DND-41 (cell line): ENCODE results near the gene DUSP28.

Source experiments
- EZH2 ChIP-seq: IDR thresholded peaks from 3 replicates; pipeline ENCODE4 v1.6.1; 2012; ENCODE audit warnings: borderline replicate concordance, low read depth, mild to moderate bottlenecking, moderate library complexity, low read length, inconsistent platforms; ENCODE audit not compliant: severe bottlenecking
- TF ChIP-seq, protein P1 (sequence below): IDR thresholded peaks from 2 replicates; pipeline ENCODE4 v1.5.1; 2012; ENCODE audit warnings: borderline replicate concordance, low read length, moderate library complexity, mild to moderate bottlenecking; ENCODE audit not compliant: poor library complexity, severe bottlenecking; ENCODE audit errors: extremely low read depth

- TF ChIP-seq, protein P1, sequence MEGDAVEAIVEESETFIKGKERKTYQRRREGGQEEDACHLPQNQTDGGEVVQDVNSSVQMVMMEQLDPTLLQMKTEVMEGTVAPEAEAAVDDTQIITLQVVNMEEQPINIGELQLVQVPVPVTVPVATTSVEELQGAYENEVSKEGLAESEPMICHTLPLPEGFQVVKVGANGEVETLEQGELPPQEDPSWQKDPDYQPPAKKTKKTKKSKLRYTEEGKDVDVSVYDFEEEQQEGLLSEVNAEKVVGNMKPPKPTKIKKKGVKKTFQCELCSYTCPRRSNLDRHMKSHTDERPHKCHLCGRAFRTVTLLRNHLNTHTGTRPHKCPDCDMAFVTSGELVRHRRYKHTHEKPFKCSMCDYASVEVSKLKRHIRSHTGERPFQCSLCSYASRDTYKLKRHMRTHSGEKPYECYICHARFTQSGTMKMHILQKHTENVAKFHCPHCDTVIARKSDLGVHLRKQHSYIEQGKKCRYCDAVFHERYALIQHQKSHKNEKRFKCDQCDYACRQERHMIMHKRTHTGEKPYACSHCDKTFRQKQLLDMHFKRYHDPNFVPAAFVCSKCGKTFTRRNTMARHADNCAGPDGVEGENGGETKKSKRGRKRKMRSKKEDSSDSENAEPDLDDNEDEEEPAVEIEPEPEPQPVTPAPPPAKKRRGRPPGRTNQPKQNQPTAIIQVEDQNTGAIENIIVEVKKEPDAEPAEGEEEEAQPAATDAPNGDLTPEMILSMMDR = no peak
- TF ChIP-seq EZH2 = no peak
These were observed 29.8 kb downstream of the DUSP28 start for GRCh38 chr2:240589850-240590525.
